ENCODE measurements around the gene SUGCT. TPM values are rescaled to one million over a fixed set of nuclear protein-coding genes. Genes with fewer than 3 reads are reported as not detected.

SUGCT gene
- total RNA-seq, 4 donors from 2014 or later: 1.1 to 3.6 (median 2.6) TPM

GRCh38 chr7:40492946-40493345, 358.1 kb downstream of the SUGCT start:
- TF ChIP-seq CTCF (IDR thresholded peaks at IDR 0.05): no peak
- ATAC-seq (ENCODE audit: low FRiP score) (no peak), DNase-seq (ENCODE audit: low spot score) (no peak)

GRCh38 chr7:40493609-40494051, 358.8 kb downstream of the SUGCT start:
- no peak for DNase-seq (ENCODE audit: low spot score)
- no peak for TF ChIP-seq CTCF (IDR thresholded peaks at IDR 0.05)
- no peak for ATAC-seq (ENCODE audit: low FRiP score)

- ATAC-seq (ENCODE audit: low FRiP score) (no peak), DNase-seq (ENCODE audit: low spot score) (no peak)
- no peak for TF ChIP-seq CTCF (IDR thresholded peaks at IDR 0.05)
These were observed 364.2 kb downstream of the SUGCT start for GRCh38 chr7:40498924-40499510.

- no peak for TF ChIP-seq CTCF (IDR thresholded peaks at IDR 0.05)
- no peak for ATAC-seq (ENCODE audit: low FRiP score)
- no peak for DNase-seq (ENCODE audit: low spot score)
These were observed 364.9 kb downstream of the SUGCT start for GRCh38 chr7:40499718-40500117.

- ATAC-seq (ENCODE audit: low FRiP score): no peak
- DNase-seq (ENCODE audit: low spot score): no peak
- TF ChIP-seq CTCF (IDR thresholded peaks at IDR 0.05): no peak
These were observed 365.4 kb downstream of the SUGCT start for GRCh38 chr7:40500219-40500618.

GRCh38 chr7:40502359-40502758, 367.6 kb downstream of the SUGCT start:
- no peak for TF ChIP-seq CTCF (IDR thresholded peaks at IDR 0.05)
- no peak for DNase-seq (ENCODE audit: low spot score)
- no peak for ATAC-seq (ENCODE audit: low FRiP score)

- TF ChIP-seq CTCF (IDR thresholded peaks at IDR 0.05): no peak
- DNase-seq (ENCODE audit: low spot score) (no peak), ATAC-seq (ENCODE audit: low FRiP score) (no peak)
These were observed 371.4 kb downstream of the SUGCT start for GRCh38 chr7:40506158-40506557.
